ENCODE data around the gene IQSEC1.

IQSEC1 gene

DNA sequence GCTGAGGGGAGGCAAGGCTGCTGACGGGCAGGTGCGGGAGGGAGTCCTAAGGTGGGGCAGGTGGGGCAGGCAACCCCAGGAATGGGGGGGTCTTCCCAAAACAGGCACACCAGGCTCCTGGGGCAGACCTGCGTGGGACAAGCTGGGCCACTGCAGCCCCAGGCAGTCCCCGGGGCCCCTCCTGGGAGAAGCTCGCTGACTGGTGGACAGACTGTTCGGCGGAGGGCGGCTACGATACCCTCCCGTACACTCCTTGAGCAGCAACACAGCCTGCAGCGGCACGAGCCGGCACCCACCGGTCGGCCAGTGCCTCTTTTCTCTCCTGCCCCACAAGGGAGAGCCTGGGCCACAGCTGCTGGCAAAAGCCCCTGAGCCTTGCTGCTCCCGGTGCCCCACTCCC, 165.9 kb downstream of the IQSEC1 start:
- DNase-seq (ENCODE audit: low read depth) = no peak

DNA sequence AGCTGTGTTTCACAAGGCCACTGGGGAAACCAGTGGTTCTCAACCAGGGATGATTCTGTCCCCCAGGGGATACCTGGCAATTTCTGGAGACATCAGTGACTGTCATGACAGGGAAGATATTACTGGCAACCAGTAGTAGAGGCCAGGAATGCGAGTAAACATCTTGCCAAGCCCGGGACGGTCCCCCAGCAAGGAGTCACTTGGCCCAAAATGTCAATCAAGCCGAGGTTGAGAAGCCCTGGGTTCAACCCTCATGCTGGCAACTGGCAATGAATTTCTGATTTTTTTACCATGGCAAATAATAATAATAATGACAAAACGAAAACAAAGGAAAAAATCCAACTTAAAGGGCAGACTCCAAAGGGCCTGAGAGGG, 166.3 kb downstream of the IQSEC1 start:
- DNase-seq (ENCODE audit: low read depth) = no peak

DNA sequence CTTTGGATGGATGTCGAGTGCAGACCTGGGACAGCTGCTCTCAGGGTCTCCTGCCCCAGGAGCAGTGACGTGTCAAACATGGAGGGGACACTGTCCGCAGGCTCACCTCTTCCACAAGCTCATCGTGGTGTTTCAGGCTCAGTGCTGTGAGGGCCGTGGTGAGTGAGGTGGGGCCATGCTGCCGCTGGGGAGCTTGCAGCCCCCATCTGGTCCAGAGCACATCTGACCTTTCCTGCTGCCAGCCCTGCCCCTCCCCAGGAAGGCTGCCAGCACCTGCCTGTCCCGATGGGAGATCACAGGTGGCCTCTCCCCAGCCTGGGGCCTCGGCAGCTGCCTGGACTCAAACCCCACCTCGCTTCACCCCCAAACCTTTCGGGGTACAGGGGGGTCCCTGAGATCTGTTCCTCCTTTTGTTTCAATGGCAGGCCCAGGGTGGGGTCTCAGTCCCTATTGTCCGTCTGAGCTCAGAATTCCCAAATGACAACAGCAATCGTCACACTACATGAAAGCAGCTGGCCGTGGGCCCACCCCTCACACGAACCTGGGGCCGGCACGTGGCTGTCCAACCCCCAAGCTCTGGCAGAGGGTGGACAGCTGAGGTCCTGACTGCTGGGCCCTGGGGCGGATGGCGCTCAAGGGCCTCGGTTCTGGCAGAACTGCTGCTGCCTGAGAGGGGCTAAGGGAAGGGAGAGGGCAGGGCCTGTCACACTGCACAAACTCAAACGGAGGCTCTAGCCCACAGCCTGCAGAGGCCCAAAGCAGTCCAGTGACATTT, 166.9 kb downstream of the IQSEC1 start:
- DNase-seq (ENCODE audit: low read depth) = no peak

DNA sequence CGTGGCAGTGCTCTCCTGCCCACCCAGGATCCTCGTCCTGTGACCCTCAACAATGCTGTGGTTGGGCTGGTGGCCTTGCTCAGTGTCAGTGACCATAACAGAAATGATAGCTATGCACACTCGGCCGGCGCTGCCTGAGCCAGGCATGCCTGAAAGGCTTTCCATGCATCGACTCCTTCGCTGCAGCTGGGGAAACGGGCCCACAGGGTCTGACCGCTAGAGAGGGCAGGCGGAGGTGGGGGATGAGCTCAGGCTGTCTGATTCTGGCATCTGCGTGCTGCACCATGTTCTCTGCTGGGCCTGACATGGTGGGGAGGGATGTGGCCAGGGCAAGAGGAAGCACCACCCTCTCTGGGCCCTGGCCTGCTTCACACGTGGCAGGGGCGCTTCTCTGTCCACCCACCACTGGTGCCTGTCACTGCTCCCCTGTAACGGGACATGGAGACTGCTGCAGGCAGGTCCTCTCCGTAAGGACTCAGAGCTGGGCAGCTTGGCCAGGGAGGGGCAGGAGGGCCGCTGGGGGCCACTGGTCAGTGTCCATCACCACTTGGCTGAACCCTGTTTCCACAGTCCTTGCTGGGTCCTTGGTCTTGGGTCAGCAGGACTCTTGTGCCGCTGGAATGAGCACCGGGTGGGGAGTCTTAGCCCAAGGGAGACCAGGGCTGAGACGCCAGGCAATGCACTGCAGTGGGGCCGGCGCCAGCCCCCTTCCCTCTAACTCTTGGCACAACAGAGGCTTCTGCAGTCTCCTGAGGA, 167.7 kb downstream of the IQSEC1 start:
- no peak for DNase-seq (ENCODE audit: low read depth)

DNA sequence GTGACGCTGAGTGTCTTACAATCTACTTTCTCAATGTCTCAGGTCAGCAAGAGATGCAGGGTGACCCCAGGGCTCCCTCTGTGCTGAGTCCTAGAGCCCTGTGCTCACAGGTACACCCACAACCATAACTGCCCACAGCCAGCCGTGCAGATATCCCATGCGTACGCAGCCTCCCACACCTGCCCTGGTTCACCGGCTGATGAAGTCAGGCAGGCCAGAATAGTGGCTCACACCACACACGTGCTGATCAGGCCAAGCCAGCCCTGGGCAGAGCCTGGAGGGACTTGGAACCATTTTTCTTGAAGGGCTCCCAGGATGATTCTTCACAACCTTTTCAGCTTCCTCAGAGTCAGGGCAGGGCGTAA, 168.3 kb downstream of the IQSEC1 start:
- DNase-seq (ENCODE audit: low read depth) = no peak

DNA sequence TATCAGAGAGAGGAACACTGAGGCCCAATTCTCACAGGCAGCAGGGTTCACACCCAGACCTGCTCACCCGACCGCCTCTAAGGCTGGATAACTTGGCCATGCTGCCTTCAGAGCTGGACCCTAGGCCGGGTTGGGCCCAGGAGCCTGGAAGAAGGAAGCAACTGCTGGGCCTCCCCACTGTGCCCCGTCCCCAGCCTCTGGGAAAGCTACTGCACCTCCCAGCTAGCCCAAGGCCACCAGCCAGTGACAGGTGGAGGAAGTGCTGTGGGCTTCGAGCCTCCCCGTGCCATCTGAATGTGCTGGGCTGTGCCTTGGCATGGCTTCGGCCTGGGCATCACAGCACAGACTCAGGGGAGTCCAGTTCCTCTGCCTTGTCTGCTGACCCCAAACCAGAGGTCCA, 169.3 kb downstream of the IQSEC1 start:
- no peak for DNase-seq (ENCODE audit: low read depth)

DNA sequence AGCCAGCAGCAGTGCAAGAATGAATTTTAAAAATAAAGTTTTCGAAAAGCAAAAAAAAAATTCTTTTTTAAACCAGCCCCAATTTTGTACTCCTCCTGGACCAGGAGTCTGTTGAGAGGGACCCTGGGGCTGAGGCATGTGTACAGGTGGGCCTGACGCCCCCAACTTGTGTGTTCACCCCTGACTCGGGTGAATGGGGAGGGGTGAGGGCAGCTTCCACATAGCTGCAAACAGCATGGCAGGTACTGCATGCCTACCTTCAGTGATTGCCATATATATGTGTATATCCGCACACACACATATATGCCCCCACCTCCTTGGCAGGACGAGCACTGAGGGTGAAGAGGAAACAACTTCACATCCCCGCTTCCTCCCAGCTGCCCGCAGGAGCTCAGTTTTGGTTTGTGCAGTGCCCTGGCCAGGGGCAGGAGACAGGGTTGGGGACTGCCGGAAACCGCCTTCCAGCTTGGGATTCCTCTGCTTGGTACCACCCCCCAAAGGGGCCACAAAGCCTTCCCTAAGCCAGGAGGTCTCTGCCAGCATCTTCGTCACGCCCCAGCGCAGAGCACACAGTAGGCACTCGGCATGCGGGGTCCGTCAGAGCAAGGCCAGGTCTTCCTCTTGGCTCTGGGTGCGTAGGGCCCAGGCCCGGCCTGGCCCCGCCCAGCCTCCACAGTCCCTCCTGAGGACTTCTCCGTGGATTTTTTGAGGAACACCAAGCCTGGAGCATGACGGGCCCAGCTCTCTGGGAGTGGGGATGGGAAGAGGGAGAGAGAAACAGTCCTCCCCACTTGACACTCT, 170.0 kb downstream of the IQSEC1 start:
- DNase-seq (ENCODE audit: low read depth) = no peak

DNA sequence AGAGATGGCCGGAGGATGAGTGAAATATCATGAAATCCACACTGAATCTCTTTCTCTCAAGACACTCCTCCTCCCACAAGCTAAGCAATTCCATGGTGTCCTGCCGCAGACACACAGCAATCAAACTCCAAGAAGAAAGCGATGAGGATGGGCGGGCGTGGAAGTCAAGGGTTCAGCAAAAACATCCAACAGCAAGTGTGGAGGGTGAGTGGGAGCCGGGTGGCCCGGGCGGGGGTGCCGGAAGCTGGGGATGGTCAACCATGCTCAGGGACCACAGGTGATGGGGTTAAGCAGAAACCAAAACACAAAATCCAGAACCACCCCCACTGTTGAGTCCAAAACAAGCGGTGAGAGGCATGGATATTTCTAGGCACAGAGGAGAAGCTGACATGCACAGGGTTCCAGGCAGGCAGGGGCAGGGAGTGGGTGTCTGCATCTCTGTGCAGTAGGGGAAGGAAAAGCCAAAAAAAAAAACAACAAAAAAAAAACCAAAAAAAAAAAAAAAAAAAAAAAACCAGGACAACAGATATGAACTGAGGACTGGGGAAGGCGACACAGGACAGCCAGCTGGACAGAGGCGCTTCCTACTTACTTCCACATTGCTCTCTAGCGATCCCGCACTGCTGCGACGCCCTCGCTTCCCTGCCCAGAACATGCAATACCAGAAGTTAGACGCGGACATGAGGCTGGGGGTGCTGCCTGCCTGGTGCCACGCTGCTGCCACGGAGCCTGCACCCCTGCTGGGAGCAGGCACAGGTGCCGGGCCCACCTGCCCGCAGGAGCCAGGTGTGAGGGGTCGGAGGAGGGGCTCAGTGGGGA, 170.8 kb downstream of the IQSEC1 start:
- DNase-seq (ENCODE audit: low read depth) = no peak

DNA sequence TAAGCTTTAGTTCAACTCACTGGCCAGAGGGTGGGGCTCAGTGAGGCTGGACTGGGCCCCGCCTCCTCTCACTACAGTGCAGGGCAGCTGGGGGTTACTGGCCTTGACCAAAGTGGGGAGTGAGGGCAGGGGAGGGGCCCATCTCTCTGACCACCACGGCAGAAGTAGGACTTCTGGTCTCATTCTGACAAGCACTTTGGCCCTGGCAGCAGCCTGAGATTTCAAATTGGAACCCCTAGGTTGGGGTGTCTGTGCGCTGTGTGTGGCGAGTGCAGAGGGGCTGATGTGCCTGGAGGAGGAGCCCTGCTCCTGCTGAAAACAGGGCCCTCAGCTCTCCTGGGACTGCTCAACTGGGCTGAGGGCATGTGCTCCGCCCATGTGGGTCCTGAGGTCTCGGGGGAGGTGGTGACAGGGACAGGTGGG, 171.6 kb downstream of the IQSEC1 start:
- no peak for DNase-seq (ENCODE audit: low read depth)

DNA sequence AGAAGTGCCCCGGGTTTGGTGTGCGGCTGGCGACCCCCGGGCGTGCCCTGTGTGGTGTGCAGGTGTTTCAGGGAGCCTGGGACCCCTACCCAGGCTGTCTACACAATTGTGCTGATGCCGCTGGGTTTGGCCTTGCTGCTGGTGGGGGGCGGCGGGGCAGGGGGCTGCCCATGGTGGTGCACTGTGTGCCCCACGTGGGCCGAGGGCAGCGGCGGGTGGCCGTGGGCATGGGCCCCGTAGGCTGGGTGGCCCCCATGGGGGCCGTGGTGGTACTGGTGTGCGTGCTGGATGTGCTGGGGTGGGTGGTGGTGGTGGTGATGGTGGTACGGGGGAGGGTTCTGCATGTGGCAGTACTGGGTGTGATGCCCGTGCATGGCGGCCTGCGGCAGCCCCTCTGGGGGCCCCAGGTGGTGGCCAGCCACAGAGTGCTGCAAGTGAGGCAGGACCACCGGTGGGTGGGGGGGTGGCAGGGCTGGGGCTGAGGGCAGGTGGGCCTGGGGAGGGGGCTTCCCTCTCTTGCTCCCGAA, 172.3 kb downstream of the IQSEC1 start:
- no peak for DNase-seq (ENCODE audit: low read depth)

DNA sequence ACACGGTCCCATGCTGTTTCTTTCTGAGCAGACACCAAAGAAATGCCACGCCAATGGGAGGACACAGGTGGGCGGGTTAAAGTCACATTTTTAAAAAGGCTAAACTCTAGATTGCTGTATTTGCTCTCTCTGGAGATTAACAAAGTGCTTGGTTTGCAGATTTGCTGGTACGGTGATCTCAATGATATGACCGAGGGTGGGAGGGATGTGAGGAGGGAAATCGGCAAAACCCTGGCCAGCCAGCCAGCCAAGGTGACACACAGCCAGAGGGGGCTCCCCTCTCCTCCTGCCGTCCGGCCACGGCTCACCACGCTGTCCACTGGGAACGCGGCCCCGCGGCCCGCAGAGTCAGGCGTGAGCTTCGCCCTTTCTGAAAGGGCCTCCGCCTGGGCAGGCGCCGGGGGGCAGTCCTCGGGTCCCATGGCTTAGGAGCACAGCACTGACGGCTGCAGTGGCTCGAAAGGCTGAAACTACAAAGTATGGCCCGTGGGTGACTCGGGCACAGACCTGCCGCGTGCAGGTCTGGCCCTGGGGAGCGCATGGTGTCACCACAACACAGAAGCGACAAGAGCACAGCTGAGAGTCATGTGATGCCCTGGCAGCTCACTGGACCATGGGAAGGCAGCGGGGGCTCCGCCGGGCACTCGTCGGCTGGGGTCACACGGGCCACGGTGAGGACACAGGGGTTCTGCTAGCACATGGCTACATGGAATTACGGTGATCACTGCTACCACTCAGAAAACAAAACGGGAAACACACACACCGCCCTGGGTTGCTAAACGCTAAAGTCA, 174.1 kb downstream of the IQSEC1 start:
- no peak for DNase-seq (ENCODE audit: low read depth)

DNA sequence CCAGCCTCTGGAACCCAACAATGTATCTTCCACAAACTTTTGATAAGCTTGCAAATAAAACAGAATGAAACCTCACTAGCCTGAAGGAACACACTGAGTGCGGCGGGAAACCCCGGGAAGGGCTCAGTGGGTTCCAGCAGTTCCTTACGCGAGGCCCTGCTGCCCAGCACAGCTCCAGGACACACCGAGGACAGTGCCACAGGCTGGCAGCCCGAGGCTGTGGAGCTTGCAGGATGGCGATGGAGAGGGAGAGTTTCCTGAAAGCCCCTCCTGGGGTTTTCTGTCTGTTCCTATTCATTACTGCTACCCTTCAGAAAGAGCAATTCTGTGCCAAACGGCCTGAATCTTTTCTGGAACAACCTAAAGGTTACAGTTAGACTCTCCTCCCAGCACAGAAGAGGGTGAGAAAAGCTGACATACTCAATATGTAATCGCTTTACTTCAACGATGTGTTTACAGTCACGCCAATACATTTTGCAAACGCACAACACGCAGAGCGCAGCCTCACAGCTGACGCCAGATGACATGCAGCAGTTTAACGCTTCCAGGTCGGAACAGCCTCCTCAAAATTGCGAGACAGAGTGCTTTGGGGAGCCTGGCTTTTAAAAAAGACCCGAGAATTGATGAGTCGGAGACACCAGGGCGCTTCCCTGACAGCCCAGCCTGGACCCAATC, 174.8 kb downstream of the IQSEC1 start:
- no peak for DNase-seq (ENCODE audit: low read depth)

DNA sequence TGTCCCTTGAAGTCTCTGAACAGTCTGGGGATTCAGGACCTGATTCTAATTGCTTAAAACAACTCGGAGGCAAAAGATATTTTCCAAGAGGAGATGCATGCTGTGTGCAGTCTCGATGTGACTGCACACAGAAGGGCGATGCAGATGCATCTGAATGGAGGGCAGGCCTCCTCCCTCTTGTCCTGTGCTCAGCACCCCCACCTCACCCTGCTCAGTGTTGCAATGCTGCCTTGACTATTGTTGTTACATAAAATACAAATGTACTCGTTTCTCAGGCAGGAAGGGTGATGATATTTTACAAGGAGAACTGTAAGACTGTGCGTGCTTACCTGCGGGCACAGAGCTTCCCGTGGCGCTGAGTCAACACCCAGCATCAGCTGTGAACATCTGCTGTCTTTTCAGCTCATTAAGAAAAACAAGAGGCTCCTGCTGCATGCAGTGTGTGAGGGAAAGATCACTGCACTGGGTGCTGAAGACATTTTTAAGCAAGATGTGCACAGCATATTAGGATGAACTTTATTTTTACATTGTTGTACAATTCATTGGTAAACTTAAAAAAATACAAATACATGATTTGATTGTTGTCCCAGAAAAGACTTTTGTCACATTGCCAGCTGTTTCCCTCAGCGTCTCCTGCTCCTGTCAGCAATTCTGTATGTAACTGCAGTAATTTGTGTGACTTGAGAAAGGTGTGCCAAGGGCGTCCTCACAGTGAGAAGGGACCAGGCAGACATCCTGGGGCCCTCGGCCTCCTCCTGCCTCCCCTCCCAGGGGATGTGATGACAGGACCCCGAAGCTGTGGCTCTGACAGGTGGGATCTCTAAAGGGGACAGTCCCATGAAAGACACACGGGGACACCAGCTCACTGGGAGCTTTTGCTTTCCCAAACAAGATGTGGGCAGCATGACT, 175.6 kb downstream of the IQSEC1 start:
- DNase-seq (ENCODE audit: low read depth) = no peak

DNA sequence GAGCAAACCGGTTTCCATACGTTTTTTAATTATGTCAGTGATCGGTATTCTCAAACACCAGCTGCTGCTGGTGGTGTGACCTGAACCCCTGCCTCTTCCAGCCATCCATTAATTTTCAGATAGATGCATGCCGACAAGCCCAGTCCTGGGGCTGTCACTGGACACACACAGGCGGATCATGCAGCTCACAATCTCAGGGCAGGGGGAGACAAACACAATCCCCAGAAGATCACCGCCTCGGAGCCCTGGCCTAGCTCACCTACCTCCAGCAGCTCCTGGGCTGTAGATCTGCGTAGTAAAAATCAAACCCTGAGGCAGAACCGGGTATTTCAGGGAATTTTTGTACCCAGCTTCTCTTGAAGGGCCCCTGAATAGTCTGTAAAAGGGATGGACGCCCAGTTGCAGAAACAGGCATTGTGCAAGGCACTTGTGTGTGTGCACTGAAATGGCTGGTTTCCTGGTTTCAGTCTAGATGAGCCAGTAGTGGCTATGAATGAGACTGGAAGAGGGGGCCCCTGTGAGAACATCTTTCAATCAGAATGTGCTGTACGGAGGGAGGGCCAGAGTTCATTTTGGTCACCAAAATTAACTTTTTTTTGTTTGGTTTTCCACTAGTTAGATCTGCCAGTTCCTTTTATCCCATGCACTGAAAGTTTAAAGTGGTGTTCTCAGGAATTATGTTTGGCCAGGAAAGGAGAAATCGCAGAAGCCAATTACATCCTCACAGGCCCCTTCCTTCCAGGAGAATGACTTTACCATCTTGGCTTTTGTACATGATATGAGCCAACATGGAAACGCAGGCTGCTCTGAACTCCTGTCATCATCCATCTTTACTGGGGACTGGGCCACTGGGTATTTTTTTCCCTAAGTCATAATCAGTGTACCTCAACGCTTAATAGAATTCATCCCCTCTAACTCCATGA, 176.9 kb downstream of the IQSEC1 start:
- DNase-seq (ENCODE audit: low read depth) = no peak

DNA sequence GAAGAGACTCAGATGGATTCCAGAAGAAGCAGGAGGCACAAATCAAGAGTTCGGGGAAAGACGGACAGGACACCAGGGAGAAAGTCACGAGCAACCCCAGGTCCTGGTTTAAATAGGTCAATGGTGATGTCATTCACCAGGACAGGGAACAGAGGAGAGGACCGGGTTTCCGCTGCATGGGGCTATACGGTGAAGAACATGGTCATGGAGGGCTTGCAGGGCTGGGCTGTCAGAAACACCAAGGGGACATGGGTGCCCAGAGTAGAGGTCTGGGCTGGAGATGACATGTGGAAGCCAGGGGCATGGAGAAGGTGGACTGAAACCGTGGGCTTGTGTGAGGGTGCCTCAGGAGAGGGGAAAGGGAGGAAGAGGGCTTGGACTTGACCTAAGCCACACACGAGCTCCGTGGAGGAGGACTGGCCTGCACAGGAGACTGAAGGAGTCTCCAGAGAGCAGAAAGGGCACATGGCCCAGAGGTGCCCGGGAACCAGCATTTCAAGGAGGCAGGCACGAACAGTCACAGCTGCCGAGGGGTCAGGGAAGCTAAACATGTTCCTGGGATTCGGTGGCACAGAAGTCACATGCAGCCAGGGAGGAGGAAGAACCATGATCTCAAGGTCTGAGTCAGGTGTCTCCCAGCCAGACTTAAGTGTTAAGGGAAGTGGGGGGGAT, 177.7 kb downstream of the IQSEC1 start:
- no peak for DNase-seq (ENCODE audit: low read depth)

DNA sequence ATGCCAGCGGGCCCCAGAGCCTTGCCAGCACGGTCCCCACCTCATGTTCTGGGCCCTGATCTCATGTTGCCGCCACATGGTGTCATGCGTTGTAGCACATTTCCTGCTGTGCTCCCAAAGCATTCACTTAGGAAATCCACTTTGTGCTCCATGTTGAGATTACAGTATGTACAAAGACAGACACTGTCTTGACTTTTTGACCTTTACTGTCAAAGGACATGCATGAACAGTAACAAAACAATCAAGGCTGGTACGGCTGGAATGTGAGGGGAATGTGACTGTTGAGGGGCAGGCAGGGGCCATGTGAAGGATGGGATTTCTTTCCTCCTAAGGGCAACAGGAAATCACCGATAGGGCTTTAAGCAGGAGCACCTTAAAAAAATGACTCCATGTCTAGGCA, 178.6 kb downstream of the IQSEC1 start:
- DNase-seq (ENCODE audit: low read depth) = no peak

DNA sequence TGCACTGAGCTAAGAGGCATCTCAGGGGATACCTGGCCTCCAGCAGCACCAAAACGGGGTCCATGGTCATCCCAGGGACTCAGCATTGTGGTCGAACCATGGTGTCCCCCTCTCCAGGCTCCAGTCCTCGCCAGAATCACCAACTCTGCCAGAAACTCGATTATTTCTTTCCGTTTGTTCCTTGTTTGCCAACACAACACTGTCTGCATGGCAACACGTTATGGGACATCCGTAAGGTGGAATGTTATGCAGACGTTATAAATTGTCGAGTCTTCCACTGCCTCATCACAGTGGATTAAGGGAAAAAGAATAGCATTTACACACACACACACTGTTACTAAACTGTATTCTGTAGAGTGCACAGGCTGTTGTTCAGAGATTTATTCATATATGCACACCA, 179.4 kb downstream of the IQSEC1 start:
- no peak for DNase-seq (ENCODE audit: low read depth)

DNA sequence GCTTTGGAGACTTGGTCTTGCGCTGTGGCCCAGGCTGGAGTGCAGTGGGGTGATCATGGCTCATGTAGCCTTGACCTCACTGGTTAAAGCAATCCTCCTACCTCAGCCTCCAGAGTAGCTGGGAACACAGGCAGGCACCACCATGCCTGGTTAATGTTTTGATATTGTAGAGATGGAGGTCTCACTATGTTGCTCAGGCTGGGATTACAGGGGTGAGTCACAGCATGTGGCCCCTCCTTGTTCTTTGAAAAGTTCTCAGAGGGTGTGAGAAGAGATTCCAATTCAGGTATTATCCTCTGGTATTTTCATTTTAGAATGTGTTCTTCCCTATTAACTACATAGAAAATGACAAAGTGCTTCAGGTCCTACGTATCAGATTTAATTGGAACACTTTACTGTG, 180.0 kb downstream of the IQSEC1 start:
- DNase-seq (ENCODE audit: low read depth) = no peak
